GM19238 (cell line): ENCODE data around the gene PIGM.
A peak's percentile ranks its signal among the peaks of the same experiment; 100 is the strongest.
"Not testable (repeated sequence)": the region's sequence is repeated elsewhere in the genome, so short reads cannot be mapped to it uniquely, and the experiment has no call there.

Experiments used
- DNase-seq: peaks from one replicate; pipeline ENCODE4 v3.0.0; 2011; ENCODE audit warnings: low spot score; ENCODE audit not compliant: insufficient read length

The PIGM gene

GRCh38 chr1:160061369-160062229 is 29.8 kb upstream of the PIGM start:
- DNase-seq: no peak

GRCh38 chr1:160058087-160058486 is 26.3 kb upstream of the PIGM start:
- DNase-seq: no peak

- no peak for DNase-seq
These were observed 24.9 kb upstream of the PIGM start for GRCh38 chr1:160056648-160057169.

- DNase-seq: no peak
These were observed 22.0 kb upstream of the PIGM start for GRCh38 chr1:160053548-160054365.

- DNase-seq: no peak
These were observed 21.1 kb upstream of the PIGM start for GRCh38 chr1:160052936-160053335.

- no peak for DNase-seq
These were observed 18.8 kb upstream of the PIGM start for GRCh38 chr1:160050619-160051018.

- not testable (repeated sequence) for DNase-seq
These were observed 18.4 kb upstream of the PIGM start for GRCh38 chr1:160050182-160050581.

- DNase-seq: no peak
These were observed 17.3 kb upstream of the PIGM start for GRCh38 chr1:160049101-160049500.

GRCh38 chr1:160048335-160048734 is 16.5 kb upstream of the PIGM start:
- no peak for DNase-seq

- no peak for DNase-seq
These were observed 15.6 kb upstream of the PIGM start for GRCh38 chr1:160047111-160047991.

GRCh38 chr1:160046494-160047110 is 14.8 kb upstream of the PIGM start:
- peak; percentile 69 for DNase-seq

- no peak for DNase-seq
These were observed 13.9 kb upstream of the PIGM start for GRCh38 chr1:160045653-160046052.

GRCh38 chr1:160043543-160043942 is 11.8 kb upstream of the PIGM start:
- DNase-seq: no peak

- DNase-seq: no peak
These were observed 8.7 kb upstream of the PIGM start for GRCh38 chr1:160040476-160040875.

GRCh38 chr1:160032165-160032820 is 503 bp upstream of the PIGM start:
- DNase-seq: no peak

- no peak for DNase-seq
These were observed 979 bp downstream of the PIGM start for GRCh38 chr1:160030657-160031364.

GRCh38 chr1:160028426-160028825 is 3.4 kb downstream of the PIGM start:
- no peak for DNase-seq

GRCh38 chr1:160025314-160025713 is 6.5 kb downstream of the PIGM start:
- DNase-seq: no peak

GRCh38 chr1:160024195-160024905 is 7.4 kb downstream of the PIGM start:
- DNase-seq: no peak
